ENCODE measurements around the gene DOCK1. TPM values are rescaled to one million over a fixed set of nuclear protein-coding genes. Genes with fewer than 3 reads are reported as not detected.
"Not testable (repeated sequence)": the region's sequence is repeated elsewhere in the genome, so short reads cannot be mapped to it uniquely, and the experiment has no call there.

DOCK1 gene
- total RNA-seq, 1 experiment from 2014 or later, result 32.6 TPM

DNA sequence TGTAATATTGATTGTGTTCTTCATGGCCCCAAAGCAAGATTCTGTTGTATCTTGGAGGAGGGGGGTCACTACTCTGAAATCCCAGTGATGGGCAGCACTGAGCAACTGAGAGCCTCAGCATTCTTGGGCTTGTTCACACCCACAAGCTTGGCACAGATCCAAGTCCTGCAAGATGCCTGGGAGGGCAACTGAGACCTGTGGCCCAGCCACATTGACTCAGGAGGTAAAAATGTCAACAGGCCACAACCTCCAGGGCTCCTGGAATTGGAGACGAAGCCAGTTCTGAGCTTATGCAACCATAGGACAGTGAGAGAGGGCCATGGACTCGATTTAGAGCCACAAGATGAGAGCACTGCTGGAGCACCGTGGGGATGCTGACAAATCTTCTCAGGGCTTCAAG lies 3.1 kb upstream of the DOCK1 start:
- DNase-seq (ENCODE audit: low spot score), result peak; percentile 73

DNA sequence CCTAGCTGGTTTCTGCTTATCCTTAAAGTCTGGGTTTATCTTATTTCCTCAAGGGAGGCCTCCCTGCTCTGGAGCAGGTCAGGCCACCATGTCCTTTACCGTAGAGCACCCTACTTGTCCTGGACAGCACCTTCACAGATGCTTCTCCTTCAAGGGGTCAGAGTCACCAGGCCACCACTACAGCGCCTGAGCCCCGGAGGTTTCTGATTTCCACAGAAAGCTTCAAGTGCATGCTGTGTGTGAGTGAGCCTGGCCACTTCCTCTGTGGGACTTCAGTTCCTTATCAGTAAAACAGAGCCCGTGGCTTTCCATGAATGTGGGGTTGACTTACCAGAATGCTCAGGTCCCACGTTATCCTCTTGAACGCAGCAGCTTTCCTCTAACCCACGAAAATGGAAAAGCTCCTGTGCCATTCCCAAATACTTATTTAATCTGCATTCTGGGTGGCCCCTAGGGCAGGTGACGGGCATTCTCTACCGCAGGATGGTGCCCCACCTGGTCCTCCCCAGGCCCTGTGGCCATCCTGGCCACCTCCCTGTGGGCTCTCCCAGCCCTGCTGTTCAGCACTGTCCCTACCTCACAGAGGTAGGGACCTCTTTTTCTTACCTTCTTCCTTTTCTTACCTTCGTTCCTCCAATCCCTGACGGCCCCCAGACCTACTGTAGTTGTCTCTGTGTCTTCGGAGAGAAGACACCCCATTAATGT lies 1.4 kb upstream of the DOCK1 start:
- DNase-seq (ENCODE audit: low spot score), result no peak

DNA sequence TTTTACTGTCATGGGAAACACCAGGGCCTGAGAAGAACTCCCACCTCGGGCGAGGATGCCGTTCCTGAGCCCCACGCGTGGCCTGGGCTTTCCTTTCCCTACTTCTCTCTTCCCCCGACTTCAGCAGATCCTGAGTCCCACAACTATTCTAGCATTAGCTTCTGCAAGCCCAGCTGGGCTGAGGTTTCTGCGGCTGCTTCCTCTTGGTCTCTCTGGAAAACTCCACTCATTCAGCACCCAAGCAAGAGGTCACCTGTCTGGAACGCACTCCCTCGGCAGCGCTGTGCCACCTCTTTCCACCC lies 761 bp upstream of the DOCK1 start:
- DNase-seq (ENCODE audit: low spot score), result no peak

DNA sequence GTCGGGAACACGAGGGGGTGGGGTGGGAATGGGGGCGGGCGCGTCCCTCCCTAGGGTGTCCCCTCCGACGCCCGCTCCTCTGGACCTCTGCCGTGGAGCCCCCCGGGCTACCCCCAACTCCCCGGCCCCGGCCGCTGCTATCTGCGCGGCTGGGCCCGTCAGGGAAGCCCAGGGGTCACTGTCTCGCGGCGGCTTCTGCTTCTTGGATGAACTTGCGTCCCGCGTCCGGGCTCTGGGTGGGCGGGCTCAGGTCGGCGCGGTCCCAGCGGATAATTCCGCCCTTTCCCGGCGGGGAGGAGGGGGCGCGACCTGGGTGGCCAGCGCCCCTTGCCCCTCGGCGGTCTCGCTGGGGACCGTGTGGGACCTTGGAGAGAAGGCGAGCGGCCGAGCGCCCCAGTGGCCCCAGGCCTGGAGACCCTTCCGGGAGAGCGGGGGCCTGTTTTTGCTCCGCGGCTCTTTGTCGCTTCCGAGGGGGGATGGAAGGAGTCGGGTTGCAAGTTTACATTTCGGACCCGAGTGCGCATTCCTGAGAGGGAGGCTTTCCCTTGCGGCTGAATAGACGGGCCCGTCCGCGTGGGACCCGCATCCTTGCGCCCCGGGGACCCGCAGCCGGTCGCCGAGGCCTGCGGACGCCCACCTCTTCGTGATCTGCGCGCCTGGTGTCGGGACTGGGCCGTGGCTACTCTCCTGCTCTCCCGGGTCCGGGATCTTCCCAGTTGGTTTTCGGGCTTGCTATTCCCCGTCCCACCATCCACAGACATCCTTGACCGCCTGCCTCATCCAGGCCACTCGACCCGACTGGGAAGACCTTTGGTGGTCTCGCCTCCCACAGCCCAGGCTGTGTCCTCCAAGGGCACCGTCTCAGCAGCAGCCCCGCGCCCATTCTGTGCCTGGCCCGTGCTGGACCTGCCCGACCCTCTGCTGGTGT lies 812 bp downstream of the DOCK1 start:
- peak; percentile 23 for DNase-seq (ENCODE audit: low spot score)

DNA sequence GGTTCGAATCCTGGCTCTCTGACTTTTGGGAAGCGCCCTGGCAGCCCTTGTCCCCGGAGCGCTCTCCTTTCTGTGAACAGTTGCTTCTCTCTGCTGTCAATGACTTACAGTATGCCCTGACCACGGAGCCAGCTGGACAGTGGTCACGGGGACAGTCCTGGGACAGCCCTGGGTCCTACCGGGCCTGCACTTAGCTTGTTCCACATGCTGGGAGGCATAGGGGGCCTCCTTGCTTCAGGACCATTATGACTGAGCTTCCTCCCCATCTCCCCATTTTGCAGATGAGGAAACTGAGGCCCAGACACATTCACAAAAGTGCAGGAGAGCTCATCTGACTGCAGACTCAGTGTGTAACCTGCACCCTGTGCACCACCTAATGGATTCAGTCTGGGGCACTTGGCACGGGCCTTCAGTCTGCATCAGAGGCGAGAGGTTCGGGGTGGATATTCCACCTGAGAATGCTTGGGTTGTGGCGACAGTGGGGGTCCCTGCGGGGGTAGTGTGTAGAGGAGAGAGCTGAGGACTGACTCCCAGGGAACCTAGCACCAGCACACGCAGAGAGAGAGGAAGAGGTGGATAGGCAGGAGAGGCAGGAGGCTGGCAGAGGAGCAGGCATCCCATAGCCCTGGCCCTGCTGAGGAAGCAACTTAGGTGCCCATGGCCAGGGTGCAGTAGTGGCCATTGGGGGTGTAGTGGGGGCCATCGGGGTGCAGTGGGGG lies 1.6 kb downstream of the DOCK1 start:
- DNase-seq (ENCODE audit: low spot score), result no peak

DNA sequence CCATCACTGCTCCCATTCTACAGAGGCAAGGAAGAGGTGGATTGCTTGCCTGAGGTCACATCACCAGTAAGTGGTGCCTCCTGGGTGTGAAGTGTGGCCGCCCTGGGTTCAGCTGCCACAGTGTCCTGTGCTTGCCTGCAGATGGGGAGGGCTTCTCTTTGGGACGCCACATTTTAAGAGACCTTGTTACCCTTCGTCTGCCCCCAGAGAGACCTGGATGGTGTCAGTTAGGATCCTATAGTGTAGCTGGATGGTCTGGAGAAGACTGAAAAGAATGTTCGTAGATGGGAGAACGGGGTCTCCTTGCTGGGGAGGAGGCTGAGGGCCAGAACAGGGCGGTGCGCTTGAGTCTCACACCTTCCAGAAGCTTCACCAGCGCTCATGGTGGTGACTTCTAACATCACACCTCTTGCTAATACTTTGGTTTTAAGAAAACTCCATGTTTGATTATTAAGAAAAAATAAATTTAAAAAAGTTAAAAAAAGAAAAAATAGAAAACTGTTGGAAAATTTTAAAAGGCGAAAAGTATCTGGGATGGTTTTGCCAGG lies 2.3 kb downstream of the DOCK1 start:
- DNase-seq (ENCODE audit: low spot score), result no peak

DNA sequence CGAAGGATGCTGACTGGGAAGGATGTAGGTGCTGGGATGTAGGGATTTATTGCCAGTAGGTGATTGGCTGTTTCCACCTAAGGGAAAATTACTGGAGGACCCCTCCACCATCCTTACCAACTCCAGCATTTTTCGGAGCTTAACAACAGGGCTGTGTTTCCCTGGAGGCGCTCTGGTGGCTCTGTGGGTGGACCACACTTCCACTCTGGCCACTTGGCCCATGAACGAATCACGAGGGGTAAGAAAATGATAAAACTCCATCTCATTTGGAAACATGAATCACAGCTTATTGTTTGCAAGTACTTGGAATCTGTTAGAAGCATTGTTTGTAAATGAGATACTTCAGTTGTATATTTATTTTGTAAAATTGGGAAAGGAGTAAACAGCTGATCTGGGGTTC lies 3.0 kb downstream of the DOCK1 start:
- DNase-seq (ENCODE audit: low spot score), result no peak

DNA sequence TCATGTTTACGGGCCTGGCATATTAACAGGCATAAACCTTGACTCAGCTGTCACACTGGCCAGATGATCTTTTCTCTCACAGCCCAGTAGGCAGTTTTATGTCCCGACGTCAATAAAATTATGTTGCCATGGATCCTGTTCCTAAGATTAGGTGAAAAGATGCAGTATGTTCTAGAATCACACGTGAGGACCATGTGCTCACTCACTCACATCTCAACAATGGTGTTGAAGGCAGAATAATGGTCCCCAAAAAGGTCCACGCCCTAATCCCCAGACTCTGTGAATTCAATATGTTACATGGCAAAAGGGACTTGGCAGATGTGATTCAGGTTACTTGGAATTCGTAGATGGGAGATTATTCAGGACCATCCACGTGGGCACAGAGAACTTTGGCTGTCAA lies 3.5 kb downstream of the DOCK1 start:
- no peak for DNase-seq (ENCODE audit: low spot score)

DNA sequence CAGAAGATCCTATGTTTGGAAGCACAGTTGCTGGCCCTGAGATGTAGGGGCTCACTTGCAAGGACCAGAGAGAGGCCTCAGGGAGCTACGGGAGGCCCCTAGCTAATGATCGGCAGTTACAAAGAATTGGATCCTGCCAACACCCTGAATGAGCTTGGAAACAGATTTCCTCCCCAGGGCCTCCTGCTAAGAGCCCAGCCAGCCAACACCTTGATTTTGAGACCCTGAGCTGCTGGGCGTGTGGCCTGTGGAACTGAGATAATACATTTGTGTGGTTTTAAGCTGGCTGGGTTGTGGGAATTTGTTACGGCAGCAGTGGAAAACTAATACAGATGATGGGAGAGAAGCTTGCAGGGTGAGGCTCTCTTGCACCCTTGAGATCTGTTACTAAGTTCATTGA lies 3.9 kb downstream of the DOCK1 start:
- no peak for DNase-seq (ENCODE audit: low spot score)

DNA sequence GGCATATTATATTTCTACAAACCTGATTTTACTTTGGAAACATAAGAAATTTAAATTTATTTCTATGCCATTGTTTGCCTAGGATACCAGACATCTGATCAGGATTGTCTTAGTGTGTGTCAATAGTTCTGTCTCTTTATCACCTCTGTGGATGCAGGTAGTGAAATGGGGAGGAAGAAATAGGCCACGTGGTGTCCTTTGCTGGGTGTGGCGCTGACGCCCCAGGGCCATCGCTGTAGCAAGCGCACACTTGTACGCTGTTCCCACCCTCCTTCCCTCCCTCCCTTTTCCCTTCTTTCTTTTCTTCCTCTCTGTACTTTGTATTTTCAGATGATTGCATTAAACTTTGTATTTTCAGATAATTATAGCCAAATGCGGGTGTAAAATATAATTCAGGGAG lies 5.0 kb downstream of the DOCK1 start:
- DNase-seq (ENCODE audit: low spot score), result no peak

DNA sequence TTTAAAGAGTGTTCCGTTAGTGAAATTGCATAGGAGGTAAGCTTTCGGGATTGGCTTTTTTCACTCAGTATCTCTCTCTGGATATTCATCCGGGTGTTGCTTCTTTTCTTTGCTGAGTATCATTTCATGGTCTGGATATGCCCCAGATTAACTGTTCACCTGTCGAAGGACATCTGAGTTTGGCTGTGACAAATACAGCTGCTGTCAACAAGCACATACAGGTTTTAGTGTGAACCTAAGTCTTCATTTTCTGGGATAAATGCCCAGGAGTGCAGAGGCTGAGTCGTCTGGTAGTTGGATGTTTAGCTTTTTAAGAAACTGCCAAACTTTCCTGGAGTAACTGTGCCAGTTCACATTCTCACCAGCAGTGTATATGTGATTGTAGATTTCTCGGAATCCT lies 5.6 kb downstream of the DOCK1 start:
- no peak for DNase-seq (ENCODE audit: low spot score)

DNA sequence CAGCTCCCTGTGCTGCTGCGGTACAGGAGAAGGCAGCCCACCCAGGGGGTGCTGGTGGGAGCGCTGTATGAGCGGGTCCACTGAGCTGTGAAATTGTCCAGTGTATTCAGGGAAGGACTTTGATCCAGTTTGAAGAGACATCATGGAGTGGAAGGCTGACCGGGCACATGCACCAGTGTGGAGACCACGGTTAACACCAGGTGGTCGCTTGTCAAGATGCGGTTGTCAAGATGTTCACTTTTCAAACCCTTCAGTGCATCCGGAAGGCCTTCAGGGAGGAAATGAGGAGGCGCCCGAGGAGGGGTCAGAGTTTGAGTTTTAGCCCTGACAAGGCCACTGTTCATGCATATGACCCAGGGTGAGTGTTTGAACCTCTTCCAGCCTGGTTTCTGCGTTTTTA lies 6.1 kb downstream of the DOCK1 start:
- DNase-seq (ENCODE audit: low spot score), result no peak

DNA sequence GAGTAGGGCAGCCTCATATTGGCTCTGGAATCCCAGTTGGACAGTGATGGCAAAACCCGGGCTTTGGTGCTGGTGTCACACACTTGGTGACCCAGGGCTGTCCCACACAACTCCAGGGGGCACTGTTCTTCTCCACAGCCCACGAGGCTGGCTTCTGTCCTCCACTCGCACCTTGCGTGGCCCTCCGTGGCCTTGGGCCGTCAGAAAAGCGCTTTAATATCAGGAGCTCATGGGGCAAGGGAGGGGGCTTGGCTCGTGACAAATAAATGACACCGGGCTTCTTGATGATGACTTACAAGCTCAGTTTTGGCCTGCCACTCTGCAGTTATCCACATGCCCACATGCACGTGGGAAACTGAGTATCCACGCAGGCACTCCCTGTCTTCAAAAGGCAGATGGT lies 8.1 kb downstream of the DOCK1 start:
- DNase-seq (ENCODE audit: low spot score), result no peak

DNA sequence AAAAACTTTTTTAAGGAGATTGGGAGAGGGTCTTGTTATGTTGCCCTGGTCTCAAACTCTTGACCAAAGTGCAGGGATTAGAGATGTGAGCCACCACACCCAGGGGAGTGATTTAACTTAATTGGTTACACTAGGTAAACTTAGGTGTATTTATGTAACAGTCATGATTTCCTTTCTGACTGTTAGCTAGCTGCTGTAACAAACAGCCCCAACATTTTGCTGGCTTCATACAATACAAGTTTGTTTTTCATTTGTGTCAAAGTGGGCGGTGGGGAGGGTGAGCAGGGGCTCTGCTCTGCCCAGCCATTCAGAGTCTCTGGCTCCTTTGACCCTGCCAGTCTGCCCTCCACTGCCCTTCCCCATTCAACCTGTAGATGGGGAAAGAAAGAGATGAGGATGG lies 9.3 kb downstream of the DOCK1 start:
- no peak for DNase-seq (ENCODE audit: low spot score)

DNA sequence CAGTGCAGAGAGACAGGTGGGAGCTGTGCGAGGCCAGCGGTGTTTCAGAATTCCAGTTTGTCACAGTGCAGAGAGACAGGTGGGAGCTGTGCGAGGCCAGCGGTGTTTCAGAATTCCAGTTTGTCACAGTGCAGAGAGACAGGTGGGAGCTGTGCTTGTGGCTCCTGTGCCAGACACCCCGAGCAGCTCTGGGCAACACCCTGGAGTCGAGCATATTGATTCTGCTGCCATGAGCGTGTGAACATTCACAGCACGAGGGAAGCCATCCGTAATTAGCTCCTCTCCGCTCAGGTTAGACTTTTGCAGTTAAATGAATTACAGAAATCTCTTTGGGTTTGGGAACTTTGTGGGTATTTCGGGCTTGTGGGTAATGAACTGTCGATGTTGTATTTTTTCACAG lies 11.7 kb downstream of the DOCK1 start:
- not testable (repeated sequence) for DNase-seq (ENCODE audit: low spot score)

DNA sequence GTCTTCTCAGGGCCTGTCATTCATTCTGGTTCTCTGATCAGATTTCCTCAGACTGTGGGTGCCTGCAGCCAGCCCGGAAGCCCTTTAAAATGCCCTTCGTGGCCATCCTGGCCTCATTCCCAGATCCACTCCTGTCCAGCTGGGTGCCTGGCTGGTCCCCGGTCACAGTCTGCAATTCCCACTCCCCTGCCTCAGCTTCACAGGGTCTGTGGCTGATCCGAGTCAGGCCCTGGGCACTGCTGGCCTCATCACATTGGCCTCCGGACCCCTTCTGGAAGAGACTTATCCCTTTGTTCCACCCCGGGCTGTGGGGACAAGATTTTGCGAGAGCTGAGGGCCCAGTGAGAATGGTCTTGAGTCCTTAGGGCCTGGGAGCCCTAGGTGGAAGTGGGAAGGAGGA lies 12.1 kb downstream of the DOCK1 start:
- DNase-seq (ENCODE audit: low spot score), result no peak

DNA sequence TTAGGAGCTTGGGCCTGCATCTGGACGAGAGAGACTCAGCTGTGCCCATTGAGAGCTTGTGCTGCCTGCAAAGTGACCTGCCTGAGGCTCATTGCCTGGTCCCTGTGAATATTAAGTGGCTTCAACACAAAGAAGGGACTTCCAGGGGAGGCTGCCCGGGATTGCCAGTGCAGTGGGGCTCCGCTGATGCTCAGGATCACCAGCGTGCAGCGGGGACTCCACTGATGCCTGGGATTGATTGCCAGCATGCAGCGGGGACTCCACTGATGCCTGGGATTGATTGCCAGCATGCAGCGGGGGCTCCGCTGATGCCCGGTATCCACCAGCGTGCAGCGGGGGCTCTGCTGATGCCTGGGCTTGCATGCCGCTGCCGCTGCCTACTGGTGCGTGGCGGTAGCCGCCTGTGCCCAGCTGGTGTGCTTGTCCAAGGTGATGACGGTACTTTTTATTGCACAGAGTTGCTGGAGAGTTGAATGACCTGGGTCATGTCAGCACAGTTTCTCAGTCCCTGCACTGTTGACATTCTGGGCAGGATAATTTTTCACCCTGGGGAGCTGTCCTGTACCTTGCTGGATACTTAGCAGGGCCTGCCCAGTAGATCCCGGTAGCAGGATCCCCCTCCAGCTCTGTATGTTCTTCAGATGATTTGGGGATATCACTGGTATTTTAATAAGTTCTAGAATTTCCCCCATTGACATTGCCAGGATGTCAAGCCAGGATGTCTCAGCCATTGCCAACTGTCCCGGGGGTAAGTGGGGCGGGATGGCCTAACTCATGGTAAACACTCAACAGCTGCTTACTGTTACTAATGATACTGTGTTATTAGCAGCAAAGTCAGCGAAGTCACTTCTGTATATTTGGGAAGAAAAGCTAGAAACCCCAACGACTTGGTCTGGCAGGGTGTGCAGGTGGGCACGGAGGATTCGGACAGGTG lies 13.0 kb downstream of the DOCK1 start:
- DNase-seq (ENCODE audit: low spot score), result no peak

DNA sequence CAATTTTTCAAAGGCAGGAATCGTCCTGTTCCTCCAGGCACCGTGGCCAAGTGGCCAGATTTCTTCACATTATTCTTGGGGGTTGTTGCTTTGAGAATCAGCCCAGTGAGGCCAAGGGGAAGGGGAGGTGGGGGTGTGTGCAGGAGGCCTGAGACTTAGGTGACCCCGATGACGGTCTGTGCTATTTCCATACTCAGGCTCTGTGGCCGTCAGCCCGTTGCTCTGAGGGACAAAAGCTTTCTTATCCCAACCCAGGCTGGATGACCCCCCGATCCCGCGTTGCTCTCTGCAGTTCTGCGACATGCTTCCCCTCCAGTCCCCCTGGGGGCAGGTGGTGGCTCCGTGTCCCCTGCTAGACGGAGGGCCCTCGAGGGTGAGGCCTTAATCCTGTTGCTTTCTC lies 14.2 kb downstream of the DOCK1 start:
- DNase-seq (ENCODE audit: low spot score), result no peak

DNA sequence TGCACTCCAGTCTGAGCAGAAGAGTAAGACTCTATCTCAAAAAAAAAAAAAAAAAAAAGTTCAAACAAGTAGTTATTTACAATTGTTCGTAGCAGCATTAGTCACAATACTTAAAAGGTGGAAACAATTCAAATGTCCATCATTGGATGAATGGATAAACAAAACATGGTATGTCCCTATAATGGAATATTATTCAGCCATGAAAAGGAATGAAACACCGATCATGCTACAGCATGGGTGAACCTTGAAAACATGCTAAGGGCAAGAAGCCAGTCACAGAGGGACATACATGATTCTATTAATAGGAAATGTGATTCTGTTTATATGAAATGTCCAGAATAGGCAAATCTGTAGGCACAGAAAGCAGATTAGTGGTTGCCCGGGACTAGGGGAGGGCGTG lies 15.9 kb downstream of the DOCK1 start:
- no peak for DNase-seq (ENCODE audit: low spot score)

DNA sequence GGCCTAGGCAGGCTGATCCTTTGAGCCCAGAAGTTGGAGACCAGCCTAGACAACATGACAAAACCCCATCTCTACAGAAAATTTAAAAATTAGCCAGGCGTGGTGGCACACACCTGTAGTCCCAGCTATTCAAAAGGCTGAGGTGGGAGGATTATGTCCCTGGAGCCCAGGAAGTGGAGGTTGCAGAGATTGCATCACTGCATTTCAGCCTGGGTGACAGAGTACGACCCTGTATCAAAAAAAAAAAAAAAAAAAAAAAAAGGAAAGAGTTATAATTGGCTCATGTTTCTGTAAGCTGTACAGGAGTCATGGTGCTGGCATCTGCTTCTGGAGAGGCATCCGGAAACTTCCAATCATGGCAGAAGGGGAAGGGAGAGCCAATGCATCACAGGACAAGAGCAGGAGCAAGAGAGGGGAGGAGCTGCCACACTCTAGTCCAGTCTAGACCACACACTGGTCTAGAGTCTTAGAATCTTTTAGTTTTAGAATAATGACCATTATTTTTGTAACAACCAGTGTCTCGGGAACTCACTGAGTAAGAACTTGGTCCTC lies 16.8 kb downstream of the DOCK1 start:
- no peak for DNase-seq (ENCODE audit: low spot score)

Data from HT-29 (cell line).